ENCODE measurements around the gene EME2.

DNA sequence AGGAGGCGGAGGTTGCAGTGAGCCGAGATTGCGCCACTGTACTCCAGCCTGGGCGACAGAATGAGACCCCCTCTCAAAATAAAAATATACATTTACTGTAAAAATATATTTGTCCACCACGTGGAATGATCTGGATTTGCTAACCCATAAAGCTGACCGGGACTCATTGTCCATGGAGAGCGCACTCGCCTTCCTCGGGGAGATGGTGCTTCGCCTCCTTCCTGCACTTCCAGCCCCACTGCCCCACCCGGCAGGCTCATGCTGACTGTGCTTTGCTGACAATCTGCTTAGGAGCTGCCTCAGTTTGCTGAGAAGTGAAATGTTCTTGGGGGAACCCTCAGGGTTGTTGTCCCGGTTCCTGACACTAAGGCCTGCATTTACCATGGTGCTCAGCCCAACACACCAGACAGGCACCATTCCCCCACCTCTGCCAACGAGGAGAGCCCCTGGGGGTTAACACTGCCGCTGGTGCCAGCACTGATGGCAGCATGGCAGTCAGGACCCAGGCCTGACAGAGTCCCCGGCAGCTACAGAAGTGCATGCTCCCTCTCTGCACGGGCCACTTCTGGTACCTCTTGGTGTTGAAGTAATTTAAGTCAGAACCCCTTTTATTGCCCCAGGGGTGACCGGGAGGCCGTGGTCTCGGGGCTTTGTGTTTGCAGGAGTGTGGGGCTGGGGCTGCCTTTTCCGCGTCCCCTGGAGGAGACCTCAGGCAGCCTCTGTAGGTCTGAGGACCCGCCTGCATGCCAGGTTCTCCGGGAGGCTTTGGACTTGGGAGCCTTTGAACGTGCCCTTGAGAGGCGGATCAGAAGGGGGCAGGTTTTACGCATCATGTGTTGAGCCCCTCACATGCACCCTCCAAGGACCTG, 12.6 kb downstream of the EME2 start:
- TF ChIP-seq EZH2 (IDR thresholded peaks at IDR 0.05; ENCODE audit: borderline replicate concordance, insufficient read depth, low read depth, low read length, poor library complexity, severe bottlenecking), result no peak
- TF ChIP-seq, protein P1, sequence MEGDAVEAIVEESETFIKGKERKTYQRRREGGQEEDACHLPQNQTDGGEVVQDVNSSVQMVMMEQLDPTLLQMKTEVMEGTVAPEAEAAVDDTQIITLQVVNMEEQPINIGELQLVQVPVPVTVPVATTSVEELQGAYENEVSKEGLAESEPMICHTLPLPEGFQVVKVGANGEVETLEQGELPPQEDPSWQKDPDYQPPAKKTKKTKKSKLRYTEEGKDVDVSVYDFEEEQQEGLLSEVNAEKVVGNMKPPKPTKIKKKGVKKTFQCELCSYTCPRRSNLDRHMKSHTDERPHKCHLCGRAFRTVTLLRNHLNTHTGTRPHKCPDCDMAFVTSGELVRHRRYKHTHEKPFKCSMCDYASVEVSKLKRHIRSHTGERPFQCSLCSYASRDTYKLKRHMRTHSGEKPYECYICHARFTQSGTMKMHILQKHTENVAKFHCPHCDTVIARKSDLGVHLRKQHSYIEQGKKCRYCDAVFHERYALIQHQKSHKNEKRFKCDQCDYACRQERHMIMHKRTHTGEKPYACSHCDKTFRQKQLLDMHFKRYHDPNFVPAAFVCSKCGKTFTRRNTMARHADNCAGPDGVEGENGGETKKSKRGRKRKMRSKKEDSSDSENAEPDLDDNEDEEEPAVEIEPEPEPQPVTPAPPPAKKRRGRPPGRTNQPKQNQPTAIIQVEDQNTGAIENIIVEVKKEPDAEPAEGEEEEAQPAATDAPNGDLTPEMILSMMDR (IDR thresholded peaks at IDR 0.05), result no peak

Measured in B cell (primary cell).